ENCODE measurements around the gene PIGB. TPM values are rescaled to one million over a fixed set of nuclear protein-coding genes. Genes with fewer than 3 reads are reported as not detected.

Gene PIGB
- total RNA-seq, 1 experiment from 2014 or later = 15.1 TPM

- POLR2A ChIA-PET = no interaction called here
- RAD21 ChIA-PET (ENCODE audit: low non-redundant PET in 1 of 2, low total read pairs in 2 of 2, uncharacterized antibody in 2 of 2, unreplicated experiment in 2 of 2) = no interaction called here
- Histone ChIP-seq H3K36me3 (ENCODE audit: control insufficient read depth in 1 of 2, insufficient read depth in 2 of 2, low read length in 2 of 2) (no peaks in the 10 kb centered on the region), H3K4me2 (ENCODE audit: low read length) (no peak overlapping the region), H3K4me3 (replicated peaks in 1 of 2; ENCODE audit: low read depth in 1 of 2, low read length in 2 of 2) (no peak overlapping the region), H4K20me1 (ENCODE audit: insufficient read depth) (no peaks in the 10 kb centered on the region), H3K27me3 (ENCODE audit: insufficient read depth, low read length) (no peaks in the 10 kb centered on the region), H3K79me2 (ENCODE audit: insufficient read depth, low read length) (no peaks in the 10 kb centered on the region), H3K4me1 (ENCODE audit: control insufficient read depth in 1 of 2, insufficient read depth in 2 of 2, low read length in 2 of 2) (peaks cover 0 to 7% of the 10 kb centered on the region in 2 experiments; a peak in 2 of 4 replicates), H3K27ac (ENCODE audit: low read depth, low read length) (no peak overlapping the region), H2AFZ (ENCODE audit: low read depth, low read length, poor library complexity, severe bottlenecking) (no peak overlapping the region), H3K9ac (ENCODE audit: low read length) (no peak overlapping the region), H3K9me2 (ENCODE audit: insufficient read depth) (no peaks in the 10 kb centered on the region), H3K9me3 (ENCODE audit: control insufficient read depth in 1 of 2, insufficient read depth in 1 of 2, low read depth in 1 of 2, low read length in 2 of 2) (no peaks in the 10 kb centered on the region)
- CTCF ChIA-PET = no interaction called here
- TF ChIP-seq EGR1 (IDR thresholded peaks at IDR 0.05; ENCODE audit: low read depth) (no peak), EZH2 (IDR thresholded peaks at IDR 0.05) (no peak), SIN3A (IDR thresholded peaks at IDR 0.05; ENCODE audit: low read depth) (no peak), SRF (IDR thresholded peaks at IDR 0.05; ENCODE audit: low read depth) (no peak), FOSL1 (IDR thresholded peaks at IDR 0.05; ENCODE audit: low read depth) (no peak), CTCF (IDR thresholded peaks at IDR 0.05 in 2 of 3, conservative IDR thresholded peaks at IDR 0.05 in 1 of 3; ENCODE audit: borderline replicate concordance in 1 of 3, insufficient read depth in 1 of 3, low read depth in 2 of 3, low read length in 2 of 3) (no peak), CEBPB (IDR thresholded peaks at IDR 0.05; ENCODE audit: low read depth) (no peak), RAD21 (IDR thresholded peaks at IDR 0.05; ENCODE audit: low read depth) (no peak), ZNF274 (IDR thresholded peaks at IDR 0.05; ENCODE audit: low read depth, low read length) (no peak), TCF7L2 (IDR thresholded peaks at IDR 0.05; ENCODE audit: borderline replicate concordance, extremely low read depth, insufficient read depth, insufficient read length) (no peak), EZH2phosphoT487 (IDR thresholded peaks at IDR 0.05; ENCODE audit: borderline replicate concordance) (no peak), POLR2AphosphoS5 (IDR thresholded peaks at IDR 0.05; ENCODE audit: low read depth, low read length) (no peak), ELF1 (IDR thresholded peaks at IDR 0.05; ENCODE audit: borderline replicate concordance, low read depth) (no peak)
- TF ChIP-seq, protein P1, sequence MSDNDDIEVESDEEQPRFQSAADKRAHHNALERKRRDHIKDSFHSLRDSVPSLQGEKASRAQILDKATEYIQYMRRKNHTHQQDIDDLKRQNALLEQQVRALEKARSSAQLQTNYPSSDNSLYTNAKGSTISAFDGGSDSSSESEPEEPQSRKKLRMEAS (IDR thresholded peaks at IDR 0.05) = no peak
- TF ChIP-seq, protein P2, sequence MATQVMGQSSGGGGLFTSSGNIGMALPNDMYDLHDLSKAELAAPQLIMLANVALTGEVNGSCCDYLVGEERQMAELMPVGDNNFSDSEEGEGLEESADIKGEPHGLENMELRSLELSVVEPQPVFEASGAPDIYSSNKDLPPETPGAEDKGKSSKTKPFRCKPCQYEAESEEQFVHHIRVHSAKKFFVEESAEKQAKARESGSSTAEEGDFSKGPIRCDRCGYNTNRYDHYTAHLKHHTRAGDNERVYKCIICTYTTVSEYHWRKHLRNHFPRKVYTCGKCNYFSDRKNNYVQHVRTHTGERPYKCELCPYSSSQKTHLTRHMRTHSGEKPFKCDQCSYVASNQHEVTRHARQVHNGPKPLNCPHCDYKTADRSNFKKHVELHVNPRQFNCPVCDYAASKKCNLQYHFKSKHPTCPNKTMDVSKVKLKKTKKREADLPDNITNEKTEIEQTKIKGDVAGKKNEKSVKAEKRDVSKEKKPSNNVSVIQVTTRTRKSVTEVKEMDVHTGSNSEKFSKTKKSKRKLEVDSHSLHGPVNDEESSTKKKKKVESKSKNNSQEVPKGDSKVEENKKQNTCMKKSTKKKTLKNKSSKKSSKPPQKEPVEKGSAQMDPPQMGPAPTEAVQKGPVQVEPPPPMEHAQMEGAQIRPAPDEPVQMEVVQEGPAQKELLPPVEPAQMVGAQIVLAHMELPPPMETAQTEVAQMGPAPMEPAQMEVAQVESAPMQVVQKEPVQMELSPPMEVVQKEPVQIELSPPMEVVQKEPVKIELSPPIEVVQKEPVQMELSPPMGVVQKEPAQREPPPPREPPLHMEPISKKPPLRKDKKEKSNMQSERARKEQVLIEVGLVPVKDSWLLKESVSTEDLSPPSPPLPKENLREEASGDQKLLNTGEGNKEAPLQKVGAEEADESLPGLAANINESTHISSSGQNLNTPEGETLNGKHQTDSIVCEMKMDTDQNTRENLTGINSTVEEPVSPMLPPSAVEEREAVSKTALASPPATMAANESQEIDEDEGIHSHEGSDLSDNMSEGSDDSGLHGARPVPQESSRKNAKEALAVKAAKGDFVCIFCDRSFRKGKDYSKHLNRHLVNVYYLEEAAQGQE (IDR thresholded peaks at IDR 0.05; ENCODE audit: low read depth) = no peak
- TF ChIP-seq, protein P3, sequence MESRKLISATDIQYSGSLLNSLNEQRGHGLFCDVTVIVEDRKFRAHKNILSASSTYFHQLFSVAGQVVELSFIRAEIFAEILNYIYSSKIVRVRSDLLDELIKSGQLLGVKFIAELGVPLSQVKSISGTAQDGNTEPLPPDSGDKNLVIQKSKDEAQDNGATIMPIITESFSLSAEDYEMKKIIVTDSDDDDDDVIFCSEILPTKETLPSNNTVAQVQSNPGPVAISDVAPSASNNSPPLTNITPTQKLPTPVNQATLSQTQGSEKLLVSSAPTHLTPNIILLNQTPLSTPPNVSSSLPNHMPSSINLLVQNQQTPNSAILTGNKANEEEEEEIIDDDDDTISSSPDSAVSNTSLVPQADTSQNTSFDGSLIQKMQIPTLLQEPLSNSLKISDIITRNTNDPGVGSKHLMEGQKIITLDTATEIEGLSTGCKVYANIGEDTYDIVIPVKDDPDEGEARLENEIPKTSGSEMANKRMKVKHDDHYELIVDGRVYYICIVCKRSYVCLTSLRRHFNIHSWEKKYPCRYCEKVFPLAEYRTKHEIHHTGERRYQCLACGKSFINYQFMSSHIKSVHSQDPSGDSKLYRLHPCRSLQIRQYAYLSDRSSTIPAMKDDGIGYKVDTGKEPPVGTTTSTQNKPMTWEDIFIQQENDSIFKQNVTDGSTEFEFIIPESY (IDR thresholded peaks at IDR 0.05; ENCODE audit: extremely low read depth, insufficient replicate concordance, low read length) = no peak
- TF ChIP-seq, protein P4, sequence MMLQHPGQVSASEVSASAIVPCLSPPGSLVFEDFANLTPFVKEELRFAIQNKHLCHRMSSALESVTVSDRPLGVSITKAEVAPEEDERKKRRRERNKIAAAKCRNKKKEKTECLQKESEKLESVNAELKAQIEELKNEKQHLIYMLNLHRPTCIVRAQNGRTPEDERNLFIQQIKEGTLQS (IDR thresholded peaks at IDR 0.05) = no peak
- no TSS peak for BruUV-seq (replicated peaks)
- ATAC-seq = no peak
- no peak for DNase-seq (ENCODE audit: low read depth, low spot score)
- intact Hi-C loops (cut with micrococcal nuclease) = no loop called here
These were observed 68.0 kb downstream of the PIGB start for GRCh38 chr15:55387027-55387426.

Data from HCT116 (cell line).